ENCODE measurements around the gene TMEM42.

- TF ChIP-seq MXI1 (IDR thresholded peaks at IDR 0.05; ENCODE audit: low read depth, low read length) (no peak), EP300 (IDR thresholded peaks at IDR 0.05; ENCODE audit: borderline replicate concordance in 1 of 2, low read depth in 1 of 2, low read length in 1 of 2) (no peak), REST (IDR thresholded peaks at IDR 0.05; ENCODE audit: low read depth, low read length) (no peak), YY1 (IDR thresholded peaks at IDR 0.05; ENCODE audit: low read depth) (no peak), CTCF (IDR thresholded peaks at IDR 0.05) (no peak), RAD21 (IDR thresholded peaks at IDR 0.05; ENCODE audit: low read length) (no peak), EZH2phosphoT487 (IDR thresholded peaks at IDR 0.05; ENCODE audit: borderline replicate concordance, low read depth) (no peak), POLR2AphosphoS5 (IDR thresholded peaks at IDR 0.05; ENCODE audit: low read depth, low read length) (no peak)
Measured at GRCh38 chr3:44909063-44909462, 47.4 kb downstream of the TMEM42 start.
